H1 (cell line): ENCODE results near the gene FAM131C. TPM values are rescaled to one million over a fixed set of nuclear protein-coding genes. Genes with fewer than 3 reads are reported as not detected.

ENCODE experiments used
- CTCF ChIA-PET: fragments of 300-600 bp; sonication (Branson Sonifier 250); formaldehyde crosslinking; loops from one replicate; lab custom pipeline; 2021; ENCODE audit not compliant: partially characterized antibody; lab: Charles Lee
- POLR2A ChIA-PET: fragments of 300-600 bp; sonication (Branson Sonifier 250); formaldehyde crosslinking; loops from one replicate; lab custom pipeline; 2021; ENCODE audit warnings: inconsistent platforms; ENCODE audit not compliant: partially characterized antibody; lab: Charles Lee
- DNase-seq, 2 experiments: peaks; one replicate each; pipeline versions ENCODE4 v3.0.0 to v3.0.0-alpha.2; 2010 to 2022; ENCODE audit warnings: low spot score in 2 of 2, low read depth in 1 of 2, mixed read lengths in 1 of 2
- FAIRE-seq: peaks from 2 replicates; lab custom pipeline; 2011; peaks lifted over from hg19 to GRCh38; lab: Jason Lieb, UNC
- H2AFZ ChIP-seq: 2 replicates; pipeline ENCODE4 v1.8.1; 2012; ENCODE audit warnings: low read length, inconsistent platforms
- H2AK5ac ChIP-seq: 2 replicates; pipeline ENCODE4 v1.6.1; 2013; ENCODE audit warnings: low read depth, low read length
- H2BK120ac ChIP-seq: replicated peaks from 2 replicates; pipeline ENCODE3; 2013; ENCODE audit warnings: low read depth, low read length, inconsistent platforms
- H2BK12ac ChIP-seq: 2 replicates; pipeline ENCODE4 v1.6.1; 2013; ENCODE audit warnings: low read depth, low read length
- H2BK15ac ChIP-seq: 2 replicates; pipeline ENCODE4 v1.6.1; 2013; ENCODE audit warnings: low read length
- H2BK20ac ChIP-seq: 2 replicates; pipeline ENCODE4 v1.6.1; 2013; ENCODE audit warnings: low read length
- H2BK5ac ChIP-seq: 2 replicates; pipeline ENCODE4 v1.6.1; 2013; ENCODE audit warnings: low read depth, low read length
- H3K14ac ChIP-seq: 2 replicates; pipeline ENCODE4 v1.6.1; 2013; ENCODE audit warnings: inconsistent platforms; ENCODE audit not compliant: insufficient read length
- H3K18ac ChIP-seq: 2 replicates; pipeline ENCODE4 v1.6.1; 2013; ENCODE audit warnings: low read length; ENCODE audit errors: extremely low read depth
- H3K23ac ChIP-seq: 2 replicates; pipeline ENCODE4 v1.6.1; 2013; ENCODE audit warnings: inconsistent platforms; ENCODE audit not compliant: insufficient read length
- H3K23me2 ChIP-seq: 2 replicates; pipeline ENCODE4 v1.6.1; 2013; ENCODE audit warnings: low read depth, low read length
- H3K27ac ChIP-seq: 2 replicates; pipeline ENCODE4 v1.6.1; 2011; ENCODE audit warnings: low read depth, low read length, inconsistent platforms
- H3K27me3 ChIP-seq, 4 experiments: replicated peaks in 1 of 4; 1 replicate in 1 of 4; 2 replicates in 3 of 4; pipeline versions ENCODE4 v1.6.1 to v1.8.1; 2011 to 2013; ENCODE audit warnings: low read length in 3 of 4, mild to moderate bottlenecking in 3 of 4, inconsistent platforms in 2 of 4, mixed read lengths in 2 of 4, moderate library complexity in 1 of 4; ENCODE audit not compliant: control insufficient read depth in 3 of 4, insufficient read depth in 3 of 4; ENCODE audit errors: extremely low read depth in 1 of 4
- H3K36me3 ChIP-seq, 4 experiments: 2 replicates each; pipeline versions ENCODE4 v1.6.1 to v1.8.1; 2011 to 2013; ENCODE audit warnings: mild to moderate bottlenecking in 4 of 4, low read length in 3 of 4, moderate library complexity in 2 of 4, control low read depth in 1 of 4, inconsistent platforms in 1 of 4; ENCODE audit not compliant: insufficient read depth in 4 of 4, control insufficient read depth in 2 of 4
- H3K4ac ChIP-seq: replicated peaks from 2 replicates; pipeline ENCODE3; 2013; ENCODE audit warnings: low read length, low read depth, mixed read lengths, inconsistent platforms; ENCODE audit not compliant: insufficient read length
- H3K4me1 ChIP-seq, 4 experiments: replicated peaks in 1 of 4; 1 replicate in 1 of 4; 2 replicates in 3 of 4; pipeline versions ENCODE4 v1.6.1 to v1.8.1; 2011 to 2013; ENCODE audit warnings: low read length in 3 of 4, inconsistent platforms in 2 of 4, mixed read lengths in 1 of 4; ENCODE audit not compliant: insufficient read depth in 4 of 4, control insufficient read depth in 3 of 4
- H3K4me2 ChIP-seq, 2 experiments: 2 replicates each; pipeline versions ENCODE4 v1.6.1 to v1.8.1; 2011 to 2013; ENCODE audit warnings: low read depth in 2 of 2, low read length in 2 of 2, control low read depth in 1 of 2, inconsistent platforms in 1 of 2, mild to moderate bottlenecking in 1 of 2; ENCODE audit not compliant: insufficient read depth in 1 of 2
- H3K4me3 ChIP-seq, 4 experiments: fragments of 200-600, 300-600 bp in 1 of 4; sonication (generic), shearing (Covaris generic), sonication (Bioruptor Twin) in 1 of 4; 2 replicates each; pipeline versions ENCODE4 v1.5.1 to v1.8.1; 2011 to 2016; ENCODE audit warnings: low read length in 4 of 4, low read depth in 3 of 4, control low read depth in 2 of 4, inconsistent platforms in 2 of 4, mild to moderate bottlenecking in 2 of 4, mixed read lengths in 1 of 4, moderate library complexity in 1 of 4; ENCODE audit not compliant: insufficient read depth in 2 of 4; ENCODE audit errors: extremely low read depth in 1 of 4
- H3K56ac ChIP-seq: replicated peaks from 2 replicates; pipeline ENCODE3; 2013; ENCODE audit warnings: low read depth, mild to moderate bottlenecking, mixed read lengths, low read length, inconsistent platforms; ENCODE audit not compliant: insufficient read length
- H3K79me1 ChIP-seq: 2 replicates; pipeline ENCODE4 v1.6.1; 2013; ENCODE audit warnings: low read depth, low read length, control low read depth
- H3K79me2 ChIP-seq, 2 experiments: 2 replicates each; pipeline versions ENCODE4 v1.6.1 to v1.8.1; 2012 to 2013; ENCODE audit warnings: low read length in 2 of 2, mild to moderate bottlenecking in 2 of 2, inconsistent platforms in 1 of 2; ENCODE audit not compliant: insufficient read depth in 2 of 2, control insufficient read depth in 1 of 2
- H3K9ac ChIP-seq, 4 experiments: replicated peaks in 1 of 4; 1 replicate in 1 of 4; 2 replicates in 3 of 4; pipeline versions ENCODE4 v1.6.1 to v1.8.1; 2011 to 2013; ENCODE audit warnings: low read depth in 3 of 4, low read length in 3 of 4, control low read depth in 2 of 4, mild to moderate bottlenecking in 2 of 4, moderate library complexity in 2 of 4, inconsistent platforms in 1 of 4; ENCODE audit errors: extremely low read depth in 1 of 4
- H3K9me3 ChIP-seq, 2 experiments: 2 replicates each; pipeline versions ENCODE4 v1.6.1 to v1.8.1; 2012 to 2013; ENCODE audit warnings: mild to moderate bottlenecking in 2 of 2, moderate library complexity in 2 of 2, control low read depth in 1 of 2, inconsistent platforms in 1 of 2, low read depth in 1 of 2, low read length in 1 of 2, mixed read lengths in 1 of 2; ENCODE audit not compliant: insufficient read depth in 2 of 2
- H4K20me1 ChIP-seq, 2 experiments: replicated peaks in 1 of 2; 2 replicates each; pipeline versions ENCODE3 to v1.8.1; 2011 to 2013; ENCODE audit warnings: inconsistent platforms in 2 of 2, low read length in 2 of 2, mild to moderate bottlenecking in 1 of 2; ENCODE audit not compliant: insufficient read depth in 2 of 2, control insufficient read depth in 1 of 2
- H4K5ac ChIP-seq: 2 replicates; pipeline ENCODE4 v1.6.1; 2013; ENCODE audit warnings: low read length, low read depth, mixed read lengths, inconsistent platforms; ENCODE audit not compliant: insufficient read length
- H4K8ac ChIP-seq: 2 replicates; pipeline ENCODE4 v1.8.0; 2013; ENCODE audit warnings: mild to moderate bottlenecking, moderate library complexity, low read length, inconsistent platforms; ENCODE audit not compliant: insufficient read depth; ENCODE audit errors: extremely low read depth
- H4K91ac ChIP-seq: replicated peaks from 2 replicates; pipeline ENCODE3; 2013; ENCODE audit warnings: low read length, mixed read lengths, inconsistent platforms; ENCODE audit not compliant: insufficient read length
- CEBPB ChIP-seq: IDR thresholded peaks from 2 replicates; pipeline ENCODE4 v1.6.1; 2012; ENCODE audit warnings: low read depth, low read length
- EZH2 ChIP-seq: fragments of 200-600 bp; sonication (generic); IDR thresholded peaks from 2 replicates; pipeline ENCODE4 v1.7.1; 2012; ENCODE audit warnings: low read depth, mild to moderate bottlenecking, moderate library complexity, low read length, inconsistent platforms; ENCODE audit not compliant: severe bottlenecking
- FOSL1 ChIP-seq: IDR thresholded peaks from 2 replicates; pipeline ENCODE4 v1.6.1; 2011; ENCODE audit warnings: mild to moderate bottlenecking, low read depth, low read length, moderate library complexity; ENCODE audit not compliant: insufficient read depth
- RFX5 ChIP-seq: IDR thresholded peaks from 2 replicates; pipeline ENCODE4 v1.6.1; 2011; ENCODE audit warnings: low read depth, low read length, improper control_type of control experiment, borderline replicate concordance
- RNF2 ChIP-seq: fragments of 200-900, 300-1000 bp; sonication (generic); IDR thresholded peaks from 2 replicates; pipeline ENCODE4 v1.7.1; 2016; ENCODE audit warnings: borderline replicate concordance, low read depth, mild to moderate bottlenecking, antibody characterized with exemption, low read length; ENCODE audit not compliant: poor library complexity, severe bottlenecking; ENCODE audit errors: missing control alignments
- WGBS, 2 experiments: shearing (Covaris generic) in 1 of 2; methylation state at CpG; one replicate each; pipeline versions ENCODE4 v1.1.6 to v1.1.7; 2013 to 2015; ENCODE audit warnings: low lambda C conversion rate in 2 of 2, mixed read lengths in 2 of 2, inconsistent platforms in 1 of 2, low coverage in 1 of 2, missing lambda C conversion rate in 1 of 2; ENCODE audit not compliant: insufficient replicate concordance in 2 of 2, insufficient coverage in 1 of 2, insufficient read length in 1 of 2; ENCODE audit errors: extremely low coverage in 1 of 2, missing lambda C conversion rate in 1 of 2; 5-methylcytosine and 5-hydroxymethylcytosine counted together
- polyA plus RNA-seq, 7 experiments: library from polyadenylated mRNA; depleted of rRNA in 3 of 7; stranded (reverse) in 5 of 7; unstranded in 2 of 7; fragments of >200 nt in 5 of 7; fragments of 200-250 nt in 2 of 7; gene quantifications; 1 replicate in 5 of 7; 2 replicates in 1 of 7; 4 replicates in 1 of 7; pipeline versions ENCODE4 v1.2.1 to v1.2.3, GENCODE V29; 2011 to 2013; ENCODE audit warnings: missing spikeins in 2 of 7, mixed read lengths in 2 of 7
- total RNA-seq: library from RNA; stranded (reverse); fragmentation: NEBNext Ultra II Directional; extraction: Animal tissue kit (Norgen Biotek cat#: 25700); gene quantifications from 2 replicates; pipeline ENCODE4 v1.2.1, GENCODE V29; 2021

Gene FAM131C
- total and polyA plus RNA-seq, 2 of the 8 experiments (the other 6 are each of a cell fraction or from before 2014, with no cell fraction given): 0.73 to 0.78 TPM

GRCh38 chr1:16015960-16016901 lies 57.2 kb downstream of the FAM131C start:
- DNase-seq (no peak), FAIRE-seq (no peak)
- no peak overlapping the region for H3K4ac ChIP-seq
- peak overlapping the region; percentile 26; the same call in 1 of the 2 replicates for H4K8ac ChIP-seq
- peak overlapping the region; percentile 16; the same call in 1 of the 2 replicates for H2BK5ac ChIP-seq
- no peaks in the 10 kb centered on the region for H3K79me1 ChIP-seq
- H2BK12ac ChIP-seq: peak overlapping the region; percentile 68; the same call in 1 of the 2 replicates
- H4K20me1 ChIP-seq: no peaks in the 10 kb centered on the region
- H2AFZ ChIP-seq: no peak overlapping the region
- 88% methylated on average over 22 of the region's 23 CpGs; no CpG with 5 or more reads in 1 of the 2 experiments for WGBS, 2 experiments
- POLR2A ChIA-PET: interaction anchor here (0.6 to 1.3 kb wide), 4 partner anchors 9 to 249 kb away, joined by 3 to 5 read pairs (median 3); no protein-coding TSS in a partner anchor
- H3K4me3 ChIP-seq: no peak overlapping the region
- TF ChIP-seq CEBPB (no peak), EZH2 (no peak), RFX5 (no peak), FOSL1 (no peak), RNF2 (no peak)
- H3K9me3 ChIP-seq: no peaks in the 10 kb centered on the region
- H3K23ac ChIP-seq: no peak overlapping the region
- CTCF ChIA-PET: interaction anchor here (0.9 to 6.6 kb wide), 8 partner anchors 9 to 92 kb away, joined by 3 to 41 read pairs (median 3); no protein-coding TSS in a partner anchor
- H3K27me3 ChIP-seq: peaks cover 0 to 2% (median 0%) of the 10 kb centered on the region in 4 experiments; a peak in 1 of 7 replicates
- no peak overlapping the region for H3K9ac ChIP-seq
- H2BK20ac ChIP-seq: no peak overlapping the region
- H3K56ac ChIP-seq: no peak overlapping the region
- no peaks in the 10 kb centered on the region for H3K36me3 ChIP-seq
- no peak overlapping the region for H3K27ac ChIP-seq
- H3K18ac ChIP-seq: no peak overlapping the region
- H4K91ac ChIP-seq: no peak overlapping the region
- no peaks in the 10 kb centered on the region; the same call in 1 of the 2 replicates for H3K23me2 ChIP-seq
- H2AK5ac ChIP-seq: no peak overlapping the region
- H2BK15ac ChIP-seq: peak overlapping the region; percentile 81; the same call in 1 of the 2 replicates
- no peaks in the 10 kb centered on the region for H3K79me2 ChIP-seq
- H3K4me1 ChIP-seq: peaks cover 5 to 37% (median 22%) of the 10 kb centered on the region in 4 experiments
- no peak overlapping the region for H4K5ac ChIP-seq
- H3K14ac ChIP-seq: no peak overlapping the region
- H2BK120ac ChIP-seq: no peak overlapping the region
- no peak overlapping the region for H3K4me2 ChIP-seq
